OCI-LY1 (cell line): ENCODE measurements around the gene PIH1D1.

Source experiments
- EZH2 ChIP-seq: fragments of 200-600 bp; sonication (generic), shearing (Covaris generic); IDR thresholded peaks from 2 replicates; pipeline ENCODE4 v1.8.0; 2017; ENCODE audit warnings: borderline replicate concordance, mixed run types, mild to moderate bottlenecking, antibody characterized with exemption, low read length, moderate library complexity, mixed read lengths
- TF ChIP-seq, protein P1 (sequence below): fragments of 200-600 bp; sonication (generic), shearing (Covaris generic); IDR thresholded peaks from 2 replicates; pipeline ENCODE4 v1.5.1; 2017; ENCODE audit warnings: mild to moderate bottlenecking, antibody characterized with exemption, low read length, moderate library complexity, mixed read lengths

DNA sequence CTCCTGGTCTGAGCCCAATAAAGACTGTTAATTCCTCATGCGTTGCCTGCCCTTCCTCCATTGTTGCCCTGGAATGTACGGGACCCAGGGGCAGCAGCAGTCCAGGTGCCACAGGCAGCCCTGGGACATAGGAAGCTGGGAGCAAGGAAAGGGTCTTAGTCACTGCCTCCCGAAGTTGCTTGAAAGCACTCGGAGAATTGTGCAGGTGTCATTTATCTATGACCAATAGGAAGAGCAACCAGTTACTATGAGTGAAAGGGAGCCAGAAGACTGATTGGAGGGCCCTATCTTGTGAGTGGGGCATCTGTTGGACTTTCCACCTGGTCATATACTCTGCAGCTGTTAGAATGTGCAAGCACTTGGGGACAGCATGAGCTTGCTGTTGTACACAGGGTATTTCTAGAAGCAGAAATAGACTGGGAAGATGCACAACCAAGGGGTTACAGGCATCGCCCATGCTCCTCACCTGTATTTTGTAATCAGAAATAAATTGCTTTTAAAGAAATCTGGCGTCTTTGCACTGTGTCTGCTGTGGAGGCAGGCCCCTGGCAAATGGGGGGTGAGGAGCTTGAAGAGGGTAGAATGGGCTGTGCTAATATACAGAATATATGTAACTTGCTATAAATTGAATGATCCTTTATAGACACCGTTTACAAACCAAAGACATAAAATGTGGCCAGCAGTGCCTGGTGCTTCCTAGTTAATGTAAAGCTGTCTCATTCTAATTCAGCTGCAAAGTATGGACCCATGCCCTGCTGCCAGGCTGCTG, 40.4 kb upstream of the PIH1D1 start:
- TF ChIP-seq, protein P1, sequence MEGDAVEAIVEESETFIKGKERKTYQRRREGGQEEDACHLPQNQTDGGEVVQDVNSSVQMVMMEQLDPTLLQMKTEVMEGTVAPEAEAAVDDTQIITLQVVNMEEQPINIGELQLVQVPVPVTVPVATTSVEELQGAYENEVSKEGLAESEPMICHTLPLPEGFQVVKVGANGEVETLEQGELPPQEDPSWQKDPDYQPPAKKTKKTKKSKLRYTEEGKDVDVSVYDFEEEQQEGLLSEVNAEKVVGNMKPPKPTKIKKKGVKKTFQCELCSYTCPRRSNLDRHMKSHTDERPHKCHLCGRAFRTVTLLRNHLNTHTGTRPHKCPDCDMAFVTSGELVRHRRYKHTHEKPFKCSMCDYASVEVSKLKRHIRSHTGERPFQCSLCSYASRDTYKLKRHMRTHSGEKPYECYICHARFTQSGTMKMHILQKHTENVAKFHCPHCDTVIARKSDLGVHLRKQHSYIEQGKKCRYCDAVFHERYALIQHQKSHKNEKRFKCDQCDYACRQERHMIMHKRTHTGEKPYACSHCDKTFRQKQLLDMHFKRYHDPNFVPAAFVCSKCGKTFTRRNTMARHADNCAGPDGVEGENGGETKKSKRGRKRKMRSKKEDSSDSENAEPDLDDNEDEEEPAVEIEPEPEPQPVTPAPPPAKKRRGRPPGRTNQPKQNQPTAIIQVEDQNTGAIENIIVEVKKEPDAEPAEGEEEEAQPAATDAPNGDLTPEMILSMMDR, result no peak
- no peak for TF ChIP-seq EZH2
